Fibroblast of mammary gland (primary cell): ENCODE data around the gene OR52M1.
"Not testable (repeated sequence)": the region's sequence is repeated elsewhere in the genome, so short reads cannot be mapped to it uniquely, and the experiment has no call there.

Source experiments
- DNase-seq: peaks from one replicate; pipeline ENCODE4 v3.0.0-alpha.2; 2010; ENCODE audit warnings: low read depth
- H3K4me3 ChIP-seq: 2 replicates; pipeline ENCODE4 v1.5.1; 2011; ENCODE audit warnings: low read depth, mild to moderate bottlenecking, low read length, moderate library complexity; ENCODE audit not compliant: control insufficient read depth
- CTCF ChIP-seq: conservative IDR thresholded peaks from 2 replicates; pipeline ENCODE4 v1.5.1; 2011; ENCODE audit warnings: low read depth, low read length, inconsistent platforms; ENCODE audit not compliant: control insufficient read depth, insufficient read depth

Gene OR52M1

DNA sequence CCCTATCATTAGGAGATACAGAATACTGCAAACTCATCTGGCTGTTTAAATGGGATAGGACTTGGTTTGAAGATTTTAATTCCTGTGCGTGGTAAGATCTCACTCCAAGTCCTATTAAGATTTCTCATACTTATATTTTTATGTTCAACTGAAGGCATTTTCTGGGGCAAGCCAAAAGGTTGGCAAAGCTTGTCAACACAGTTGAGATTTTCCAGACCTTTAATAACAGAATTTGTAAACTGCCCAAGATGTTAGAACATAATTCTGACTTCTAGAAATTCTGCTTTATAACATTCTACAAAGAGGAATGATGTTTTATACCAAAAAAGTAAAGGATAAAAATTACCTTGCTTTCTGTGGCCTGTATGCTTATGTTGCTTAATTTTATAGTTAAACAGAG lies 30.8 kb upstream of the OR52M1 start:
- no peak for TF ChIP-seq CTCF
- no peak for DNase-seq
- no peak overlapping the region for H3K4me3 ChIP-seq

DNA sequence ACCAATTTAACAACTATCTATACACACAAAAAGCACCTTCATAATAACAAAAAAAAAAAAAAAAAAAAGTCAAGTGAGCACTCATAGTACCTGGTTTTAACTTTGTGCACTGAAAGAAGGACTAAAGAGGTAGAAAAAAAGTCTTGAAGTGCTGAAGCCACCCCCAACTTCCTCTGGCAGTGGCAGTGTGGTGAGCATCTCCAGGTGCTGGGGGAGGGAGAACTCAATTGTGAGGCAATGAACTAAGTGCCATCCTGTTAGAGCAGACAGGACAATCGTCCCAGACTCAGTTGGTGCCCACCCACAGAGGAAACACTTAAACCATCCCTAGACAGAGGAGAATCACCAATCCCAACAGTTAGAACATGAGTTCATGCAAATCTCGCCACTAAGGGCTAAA lies 22.7 kb upstream of the OR52M1 start:
- no peak overlapping the region for H3K4me3 ChIP-seq
- TF ChIP-seq CTCF, result no peak
- DNase-seq, result no peak

DNA sequence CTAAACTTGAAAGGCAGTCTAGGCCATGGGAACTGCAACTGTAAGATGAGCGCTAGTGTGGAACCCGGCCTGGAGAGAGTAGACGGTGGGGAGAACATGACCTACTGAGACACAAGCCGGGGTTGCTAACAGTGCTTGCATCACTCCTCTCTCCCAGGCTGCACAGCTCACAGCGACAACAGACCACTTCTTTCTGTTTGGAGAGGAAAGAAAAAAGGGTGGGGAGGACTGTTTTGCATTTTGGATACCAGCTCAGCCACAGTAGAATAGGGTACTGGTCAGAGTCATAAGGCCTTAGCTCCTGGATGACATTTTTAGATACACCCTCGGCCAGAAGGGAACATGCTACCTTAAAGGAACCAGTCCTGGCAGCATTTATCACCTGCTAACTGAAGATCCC lies 22.2 kb upstream of the OR52M1 start:
- no peak for TF ChIP-seq CTCF
- no peak for DNase-seq
- no peak overlapping the region for H3K4me3 ChIP-seq

DNA sequence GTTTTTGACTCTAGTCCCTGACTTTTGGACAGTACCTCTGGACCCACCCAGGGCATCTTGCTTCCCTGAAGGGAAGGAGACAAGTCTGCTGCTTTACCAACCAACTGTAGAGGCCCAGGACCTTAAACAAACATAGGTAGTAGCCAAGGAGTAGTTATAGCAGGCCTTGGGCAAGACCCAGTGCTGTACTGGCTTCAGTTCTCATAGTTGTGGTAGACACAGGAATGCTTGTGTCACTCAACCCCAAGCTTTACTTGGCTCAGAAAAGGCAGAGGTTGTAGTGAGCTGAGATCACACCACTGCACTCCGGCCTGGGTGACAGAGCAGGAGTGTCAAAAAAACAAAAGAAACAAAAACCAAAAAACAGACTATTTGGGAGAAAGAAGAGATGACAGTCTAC lies 21.3 kb upstream of the OR52M1 start:
- no peak for TF ChIP-seq CTCF
- no peak overlapping the region for H3K4me3 ChIP-seq
- no peak for DNase-seq

- no peak for DNase-seq
- no peak for TF ChIP-seq CTCF
- H3K4me3 ChIP-seq, result no peak overlapping the region
These were observed 17.1 kb upstream of the OR52M1 start for GRCh38 chr11:4527926-4528325.

DNA sequence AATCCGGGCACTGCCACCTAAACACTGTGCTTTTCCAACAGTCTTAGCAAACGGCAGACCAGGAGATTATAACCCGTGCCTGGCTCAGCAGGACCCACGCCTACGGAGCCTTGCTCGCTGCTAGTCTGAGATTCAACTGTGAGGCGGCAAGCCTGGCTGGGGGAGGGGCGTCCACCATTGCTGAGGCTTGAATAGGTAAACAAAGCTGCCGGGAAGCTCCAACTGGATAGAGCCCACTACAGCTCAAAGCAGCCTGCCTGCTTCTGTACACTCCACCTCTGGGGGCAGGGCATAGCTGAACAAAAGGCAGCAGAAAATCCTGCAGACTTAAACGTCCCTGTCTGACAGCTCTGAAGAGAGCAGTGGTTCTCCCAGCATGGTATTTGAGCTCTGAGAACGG lies 13.3 kb upstream of the OR52M1 start:
- not testable (repeated sequence) for H3K4me3 ChIP-seq, DNase-seq

GRCh38 chr11:4539603-4540219 lies 5.3 kb upstream of the OR52M1 start:
- H3K4me3 ChIP-seq, result no peak overlapping the region
- TF ChIP-seq CTCF, result peak; percentile 71
- peak; percentile 29 for DNase-seq
